H9 (cell line): Measurements from ENCODE around the gene RNF224. TPM values are rescaled to one million over a fixed set of nuclear protein-coding genes. Genes with fewer than 3 reads are reported as not detected.

Experiments used
- DNase-seq: peaks from one replicate; pipeline ENCODE4 v3.0.0-alpha.2; 2017
- H2AFZ ChIP-seq: one replicate; pipeline ENCODE4 v1.6.1; 2013; ENCODE audit warnings: mild to moderate bottlenecking, low read length, control low read depth, moderate library complexity
- H2AK5ac ChIP-seq: 2 replicates; pipeline ENCODE4 v1.6.1; 2013; ENCODE audit warnings: low read length, control low read depth, mixed read lengths; ENCODE audit not compliant: insufficient read length
- H2BK120ac ChIP-seq: one replicate; pipeline ENCODE4 v1.6.1; 2013; ENCODE audit warnings: low read depth, mild to moderate bottlenecking, low read length, control low read depth, inconsistent platforms; ENCODE audit not compliant: poor library complexity, severe bottlenecking
- H2BK12ac ChIP-seq: 2 replicates; pipeline ENCODE4 v1.6.1; 2013; ENCODE audit warnings: low read length, control low read depth, mixed read lengths, low read depth; ENCODE audit not compliant: insufficient read length
- H2BK15ac ChIP-seq: 2 replicates; pipeline ENCODE4 v1.6.1; 2013; ENCODE audit warnings: low read depth, low read length, control low read depth
- H2BK20ac ChIP-seq: one replicate; pipeline ENCODE4 v1.6.1; 2013; ENCODE audit warnings: low read depth, mild to moderate bottlenecking, low read length, control low read depth, inconsistent platforms; ENCODE audit not compliant: poor library complexity, severe bottlenecking
- H2BK5ac ChIP-seq: 2 replicates; pipeline ENCODE4 v1.6.1; 2013; ENCODE audit warnings: low read length, control low read depth, mixed read lengths; ENCODE audit not compliant: insufficient read length
- H3K14ac ChIP-seq: 2 replicates; pipeline ENCODE4 v1.6.1; 2013; ENCODE audit warnings: low read length, control low read depth; ENCODE audit not compliant: insufficient read depth
- H3K18ac ChIP-seq: 2 replicates; pipeline ENCODE4 v1.6.1; 2013; ENCODE audit warnings: low read depth, mild to moderate bottlenecking, mixed read lengths, low read length, control low read depth; ENCODE audit not compliant: insufficient read length
- H3K23ac ChIP-seq: 2 replicates; pipeline ENCODE4 v1.6.1; 2013; ENCODE audit warnings: low read length, control low read depth, mixed read lengths, low read depth; ENCODE audit not compliant: insufficient read length
- H3K23me2 ChIP-seq: 2 replicates; pipeline ENCODE4 v1.6.1; 2013; ENCODE audit warnings: low read depth, mild to moderate bottlenecking, mixed read lengths, low read length, control low read depth; ENCODE audit not compliant: insufficient read length, poor library complexity, severe bottlenecking
- H3K27ac ChIP-seq: 2 replicates; pipeline ENCODE4 v1.5.1; 2013; ENCODE audit warnings: low read length, control low read depth, mixed read lengths, low read depth; ENCODE audit not compliant: insufficient read length
- H3K27me3 ChIP-seq: 2 replicates; pipeline ENCODE4 v1.6.1; 2013; ENCODE audit warnings: low read length, control low read depth, inconsistent platforms; ENCODE audit not compliant: insufficient read depth
- H3K4ac ChIP-seq: 2 replicates; pipeline ENCODE4 v1.6.1; 2013; ENCODE audit warnings: low read depth, mild to moderate bottlenecking, control low read depth, inconsistent platforms, low read length, moderate library complexity
- H3K4me1 ChIP-seq: 2 replicates; pipeline ENCODE4 v1.6.1; 2013; ENCODE audit warnings: low read length, control low read depth, inconsistent platforms; ENCODE audit not compliant: insufficient read depth
- H3K4me2 ChIP-seq: 2 replicates; pipeline ENCODE4 v1.6.1; 2013; ENCODE audit warnings: low read length, control low read depth, mixed read lengths; ENCODE audit not compliant: insufficient read length, insufficient read depth
- H3K56ac ChIP-seq: 2 replicates; pipeline ENCODE4 v1.6.1; 2013; ENCODE audit warnings: low read depth, mild to moderate bottlenecking, mixed read lengths, low read length, control low read depth; ENCODE audit not compliant: insufficient read length
- H3K79me1 ChIP-seq: 2 replicates; pipeline ENCODE4 v1.6.1; 2013; ENCODE audit warnings: low read depth, mild to moderate bottlenecking, moderate library complexity, low read length, control low read depth, inconsistent platforms; ENCODE audit not compliant: insufficient read depth, poor library complexity, severe bottlenecking
- H3K79me2 ChIP-seq: 2 replicates; pipeline ENCODE4 v1.6.1; 2013; ENCODE audit warnings: low read length, control low read depth, inconsistent platforms; ENCODE audit not compliant: insufficient read depth
- H3K9ac ChIP-seq: 2 replicates; pipeline ENCODE4 v1.6.1; 2013; ENCODE audit warnings: low read length, control low read depth, mixed read lengths; ENCODE audit not compliant: insufficient read length; ENCODE audit errors: extremely low read depth
- H3K9me3 ChIP-seq: one replicate; pipeline ENCODE4 v1.6.1; 2013; ENCODE audit warnings: low read depth, low read length, inconsistent platforms; ENCODE audit not compliant: control insufficient read depth
- H3T11ph ChIP-seq: one replicate; pipeline ENCODE4 v1.6.1; 2013; ENCODE audit warnings: mild to moderate bottlenecking, low read length, control low read depth, inconsistent platforms
- H4K20me1 ChIP-seq: one replicate; pipeline ENCODE4 v1.6.1; 2013; ENCODE audit not compliant: control insufficient read depth, insufficient read length, insufficient read depth
- H4K5ac ChIP-seq: 2 replicates; pipeline ENCODE4 v1.6.1; 2013; ENCODE audit warnings: low read depth, mild to moderate bottlenecking, mixed read lengths, low read length, control low read depth; ENCODE audit not compliant: insufficient read length
- H4K8ac ChIP-seq: replicated peaks from 2 replicates; pipeline ENCODE4 v1.6.1; 2013; ENCODE audit warnings: low read length, control low read depth, mixed read lengths, low read depth; ENCODE audit not compliant: insufficient read length
- H4K91ac ChIP-seq: 2 replicates; pipeline ENCODE4 v1.6.1; 2013; ENCODE audit warnings: low read depth, mild to moderate bottlenecking, moderate library complexity, mixed read lengths, low read length, control low read depth; ENCODE audit not compliant: insufficient read length
- H3K27ac Mint-ChIP-seq, 3 experiments: 2 replicates in 2 of 3; 3 replicates in 1 of 3; pipeline ENCODE4 v1.8.0; 2020 to 2021; ENCODE audit warnings: mixed read lengths in 3 of 3, mild to moderate bottlenecking in 1 of 3, moderate library complexity in 1 of 3
- H3K27me3 Mint-ChIP-seq: 2 replicates; pipeline ENCODE4 v1.8.0; 2021; ENCODE audit warnings: low read depth, mild to moderate bottlenecking, moderate library complexity, mixed read lengths
- H3K36me3 Mint-ChIP-seq, 3 experiments: 2 replicates in 2 of 3; 3 replicates in 1 of 3; pipeline ENCODE4 v1.8.0; 2020 to 2021; ENCODE audit warnings: low read depth in 3 of 3, mixed read lengths in 3 of 3; ENCODE audit not compliant: insufficient read depth in 1 of 3
- H3K4me1 Mint-ChIP-seq, 2 experiments: 2 replicates each; pipeline ENCODE4 v1.8.0; 2020; ENCODE audit warnings: mixed read lengths in 2 of 2
- H3K4me3 Mint-ChIP-seq, 2 experiments: 2 replicates in 1 of 2; 3 replicates in 1 of 2; pipeline ENCODE4 v1.8.0; 2020 to 2021; ENCODE audit warnings: mild to moderate bottlenecking in 2 of 2, mixed read lengths in 2 of 2, moderate library complexity in 1 of 2
- H3K9me3 Mint-ChIP-seq, 2 experiments: 2 replicates in 1 of 2; 3 replicates in 1 of 2; pipeline ENCODE4 v1.8.0; 2020; ENCODE audit warnings: mild to moderate bottlenecking in 2 of 2, mixed read lengths in 2 of 2, moderate library complexity in 1 of 2
- CTCF ChIP-seq: fragments of 200-600 bp; sonication (generic); conservative IDR thresholded peaks from 3 replicates; pipeline ENCODE4 v1.8.0; 2021; ENCODE audit warnings: antibody characterized with exemption, mild to moderate bottlenecking
- WGBS: extraction: QIAGEN DNeasy Blood & Tissue Kit; methylation state at CpG from one replicate; pipeline ENCODE4 v1.1.7; 2013; ENCODE audit warnings: missing lambda C conversion rate, low lambda C conversion rate, mixed read lengths; ENCODE audit not compliant: insufficient read length; ENCODE audit errors: extremely low coverage; 5-methylcytosine and 5-hydroxymethylcytosine counted together
- total RNA-seq: library from RNA; stranded (reverse); gene quantifications from 2 replicates; pipeline ENCODE4 v1.2.1, GENCODE V29; 2021

The RNF224 gene
- total RNA-seq, 1 experiment from 2014 or later = 0.15 TPM

DNA sequence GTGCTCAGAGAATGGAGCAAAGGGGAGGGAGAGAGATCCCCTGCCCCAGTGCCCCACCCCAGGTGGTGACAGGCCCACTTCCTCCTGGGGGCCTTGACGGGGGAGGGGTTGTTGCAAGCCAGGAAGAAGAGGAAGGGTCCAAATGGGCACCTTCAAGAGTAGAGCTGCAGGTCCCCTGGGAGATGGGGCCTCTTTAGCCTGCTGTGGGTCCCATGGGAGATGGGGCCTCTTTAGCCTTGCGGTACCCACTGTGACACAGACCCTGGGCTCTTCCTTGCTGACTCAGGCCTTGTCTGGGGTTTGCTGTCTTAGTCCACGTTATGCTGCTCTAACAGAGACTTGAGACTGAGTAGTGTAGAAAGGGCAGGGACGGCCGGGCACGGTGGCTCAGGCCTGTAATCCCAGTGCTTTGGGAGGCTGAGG lies 40.6 kb downstream of the RNF224 start:
- no peak overlapping the region for H2BK12ac ChIP-seq
- H3K9ac ChIP-seq = no peak overlapping the region
- no peak overlapping the region for H2BK15ac ChIP-seq
- no CpG with 5 or more reads among the region's 6 CpGs for WGBS
- H3K56ac ChIP-seq = no peak overlapping the region
- no peak overlapping the region for H2BK20ac ChIP-seq
- H3K4me1 ChIP-seq = no peaks in the 10 kb centered on the region
- H2AK5ac ChIP-seq = no peak overlapping the region
- H2AFZ ChIP-seq = no peak overlapping the region
- H4K91ac ChIP-seq = no peak overlapping the region
- no peak overlapping the region for H4K5ac ChIP-seq
- no peaks in the 10 kb centered on the region; the same call in 1 of the 2 replicates for H3K27me3 Mint-ChIP-seq
- no peak overlapping the region for H3K4me3 Mint-ChIP-seq
- no peak overlapping the region for H2BK5ac ChIP-seq
- no peaks in the 10 kb centered on the region for H3K79me2 ChIP-seq
- no peak overlapping the region for H3K4me2 ChIP-seq
- no peak overlapping the region for H2BK120ac ChIP-seq
- no peak overlapping the region for H4K8ac ChIP-seq
- H3K9me3 Mint-ChIP-seq = no peaks in the 10 kb centered on the region; a peak in 1 of 5 replicates
- peak overlapping the region in 1 of 3 experiments; percentile 86; a peak in 1 of 7 replicates for H3K27ac Mint-ChIP-seq
- H3K27me3 ChIP-seq = no peaks in the 10 kb centered on the region
- DNase-seq = no peak
- no peak overlapping the region for H3K27ac ChIP-seq
- H3K9me3 ChIP-seq = no peaks in the 10 kb centered on the region
- H3K36me3 Mint-ChIP-seq = peaks cover 12 to 57% (median 39%) of the 10 kb centered on the region in 3 experiments; a peak in 6 of 7 replicates
- no peaks in the 10 kb centered on the region; a peak in 1 of 4 replicates for H3K4me1 Mint-ChIP-seq
- no peaks in the 10 kb centered on the region for H3K79me1 ChIP-seq
- no peak overlapping the region for H3K23ac ChIP-seq
- no peak overlapping the region for H3K4ac ChIP-seq
- H3K14ac ChIP-seq = no peak overlapping the region
- H3K18ac ChIP-seq = no peak overlapping the region
- H3T11ph ChIP-seq = no peak overlapping the region
- no peaks in the 10 kb centered on the region for H4K20me1 ChIP-seq
- no peak for TF ChIP-seq CTCF
- H3K23me2 ChIP-seq = no peaks in the 10 kb centered on the region
